Stomach (tissue), 4 donors: Measurements from ENCODE around the gene SNX6.
"Not testable (repeated sequence)": the region's sequence is repeated elsewhere in the genome, so short reads cannot be mapped to it uniquely, and the experiment has no call there.

Experiments used
- POLR2A ChIP-seq, 4 donors: fragments of 450-650 bp; IDR thresholded peaks; one replicate each; pipeline ENCODE4 v1.6.1; 2016; ENCODE audit warnings: antibody characterized with exemption in 4 of 4, control low read depth in 2 of 4, mild to moderate bottlenecking in 1 of 4, moderate library complexity in 1 of 4
- TF ChIP-seq, protein P1 (sequence below), 7 experiments: fragments of 450-650 bp in 4 of 7; fragments of 200-600 bp in 3 of 7; sonication (generic) in 3 of 7; IDR thresholded peaks; one replicate each; pipeline ENCODE4 v1.5.1; 2016 to 2019; ENCODE audit warnings: antibody characterized with exemption in 7 of 7, control low read depth in 2 of 7, mild to moderate bottlenecking in 1 of 7

GRCh38 chr14:34653073-34653472, 23.1 kb upstream of the SNX6 start:
- TF ChIP-seq, protein P1, sequence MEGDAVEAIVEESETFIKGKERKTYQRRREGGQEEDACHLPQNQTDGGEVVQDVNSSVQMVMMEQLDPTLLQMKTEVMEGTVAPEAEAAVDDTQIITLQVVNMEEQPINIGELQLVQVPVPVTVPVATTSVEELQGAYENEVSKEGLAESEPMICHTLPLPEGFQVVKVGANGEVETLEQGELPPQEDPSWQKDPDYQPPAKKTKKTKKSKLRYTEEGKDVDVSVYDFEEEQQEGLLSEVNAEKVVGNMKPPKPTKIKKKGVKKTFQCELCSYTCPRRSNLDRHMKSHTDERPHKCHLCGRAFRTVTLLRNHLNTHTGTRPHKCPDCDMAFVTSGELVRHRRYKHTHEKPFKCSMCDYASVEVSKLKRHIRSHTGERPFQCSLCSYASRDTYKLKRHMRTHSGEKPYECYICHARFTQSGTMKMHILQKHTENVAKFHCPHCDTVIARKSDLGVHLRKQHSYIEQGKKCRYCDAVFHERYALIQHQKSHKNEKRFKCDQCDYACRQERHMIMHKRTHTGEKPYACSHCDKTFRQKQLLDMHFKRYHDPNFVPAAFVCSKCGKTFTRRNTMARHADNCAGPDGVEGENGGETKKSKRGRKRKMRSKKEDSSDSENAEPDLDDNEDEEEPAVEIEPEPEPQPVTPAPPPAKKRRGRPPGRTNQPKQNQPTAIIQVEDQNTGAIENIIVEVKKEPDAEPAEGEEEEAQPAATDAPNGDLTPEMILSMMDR (IDR thresholded peaks at IDR 0.05), result not testable (repeated sequence)
- not testable (repeated sequence) for TF ChIP-seq POLR2A (IDR thresholded peaks at IDR 0.05)
